NCI-H2171 treated with DMSO at 0.1 percent for 48 hours (cell line): ENCODE data around the gene RPTOR.
"Not testable (repeated sequence)": the region's sequence is repeated elsewhere in the genome, so short reads cannot be mapped to it uniquely, and the experiment has no call there.

Experiments used
- DNase-seq: peaks from one replicate; lab custom pipeline; 2025; lab: John Stamatoyannopoulos, UW

RPTOR gene

DNA sequence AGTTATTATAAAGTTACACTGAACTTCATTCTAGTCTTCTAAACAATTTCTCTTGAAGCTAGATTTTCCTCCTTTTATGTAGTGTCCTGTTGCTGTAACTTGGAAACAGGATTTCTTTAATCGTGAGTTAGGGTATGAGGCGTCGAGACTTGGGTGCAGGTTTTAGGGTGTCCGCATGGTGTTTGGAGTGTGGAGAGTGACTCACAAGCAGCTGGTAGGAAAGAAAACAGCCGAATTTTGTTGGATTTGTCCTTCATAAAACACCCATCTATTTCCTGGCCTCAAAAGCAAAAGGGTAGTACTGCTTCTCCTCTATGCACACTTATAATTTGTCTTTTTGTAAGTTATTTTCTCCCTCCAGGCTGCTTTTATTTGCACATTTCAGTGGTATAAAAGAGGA is 1.6 kb downstream of the RPTOR start:
- no peak for DNase-seq

DNA sequence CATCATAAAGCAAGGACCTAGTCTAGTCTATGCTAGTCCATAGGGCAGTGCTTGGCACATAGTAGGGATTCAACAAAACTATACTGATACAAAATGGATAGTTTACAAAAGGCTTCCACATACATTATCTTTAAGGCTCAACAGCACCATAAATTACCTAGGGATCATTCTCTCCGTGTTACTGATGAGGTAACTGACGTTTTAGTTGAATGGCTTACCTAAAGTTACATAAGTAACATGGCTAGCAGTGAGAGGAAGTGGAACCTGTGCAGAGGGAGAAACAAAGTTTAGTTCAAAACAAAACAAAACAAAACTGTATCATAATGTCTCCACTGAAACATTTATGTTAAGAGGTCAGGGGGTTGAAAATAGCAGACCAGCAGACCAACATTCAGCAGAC is 7.9 kb downstream of the RPTOR start:
- no peak for DNase-seq

DNA sequence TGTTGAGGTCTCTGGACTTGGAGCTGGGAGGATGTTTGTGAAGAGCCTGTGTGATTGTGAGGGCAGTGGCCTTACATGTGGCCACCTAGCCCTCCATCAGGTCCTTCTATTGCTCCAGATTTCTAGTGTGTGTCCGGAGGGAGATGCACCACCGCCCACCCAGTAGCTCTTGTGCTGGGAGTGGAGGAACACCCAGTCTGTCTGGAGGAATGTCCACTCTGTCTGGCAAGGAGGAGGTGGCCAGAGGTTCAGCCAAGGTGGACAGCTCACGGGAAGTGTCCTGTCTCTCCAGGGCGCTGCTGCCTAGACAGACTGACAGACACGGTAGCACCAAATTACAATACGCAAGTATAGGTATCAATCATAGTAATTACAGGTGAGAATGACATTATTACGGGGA is 10.6 kb downstream of the RPTOR start:
- no peak for DNase-seq

DNA sequence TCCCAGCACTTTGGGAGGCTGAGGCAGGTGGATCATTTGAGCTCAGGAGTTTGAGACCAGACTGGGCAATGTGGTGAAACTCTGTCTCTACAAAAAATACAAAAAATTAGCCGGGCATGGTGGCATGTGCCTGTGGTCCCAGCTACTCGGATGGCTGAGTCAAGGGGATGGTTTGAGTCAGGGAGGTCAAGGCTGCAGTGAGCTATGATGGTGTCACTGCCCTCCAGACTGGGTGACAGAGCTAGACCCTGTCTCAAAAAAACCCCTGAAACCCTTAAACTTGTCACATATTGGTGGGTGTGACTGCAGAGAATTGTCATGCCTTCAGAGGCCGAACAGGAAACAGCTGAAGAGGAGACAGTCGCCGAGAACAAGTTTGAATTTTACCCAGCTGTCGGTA is 13.4 kb downstream of the RPTOR start:
- DNase-seq = no peak

DNA sequence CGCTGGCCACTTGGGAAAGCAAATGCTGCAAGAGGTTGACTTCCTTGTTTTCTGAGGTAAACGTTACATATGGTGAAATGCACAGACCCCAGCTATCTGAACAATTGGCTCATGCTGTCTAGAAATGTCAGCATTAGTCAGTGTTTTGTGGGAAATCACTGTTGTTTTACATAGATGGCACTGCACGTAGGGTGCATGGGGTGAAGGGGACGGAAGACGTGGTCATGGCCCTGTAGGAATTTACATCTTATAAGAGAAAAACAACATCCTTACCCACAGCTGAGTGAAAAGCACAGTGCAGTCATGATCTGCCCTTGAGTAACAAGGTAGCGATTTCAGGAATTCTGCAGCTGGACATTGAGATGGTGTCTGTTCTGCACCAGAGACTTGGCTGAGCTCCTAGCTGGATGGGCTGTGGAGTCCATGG is 15.2 kb downstream of the RPTOR start:
- no peak for DNase-seq

DNA sequence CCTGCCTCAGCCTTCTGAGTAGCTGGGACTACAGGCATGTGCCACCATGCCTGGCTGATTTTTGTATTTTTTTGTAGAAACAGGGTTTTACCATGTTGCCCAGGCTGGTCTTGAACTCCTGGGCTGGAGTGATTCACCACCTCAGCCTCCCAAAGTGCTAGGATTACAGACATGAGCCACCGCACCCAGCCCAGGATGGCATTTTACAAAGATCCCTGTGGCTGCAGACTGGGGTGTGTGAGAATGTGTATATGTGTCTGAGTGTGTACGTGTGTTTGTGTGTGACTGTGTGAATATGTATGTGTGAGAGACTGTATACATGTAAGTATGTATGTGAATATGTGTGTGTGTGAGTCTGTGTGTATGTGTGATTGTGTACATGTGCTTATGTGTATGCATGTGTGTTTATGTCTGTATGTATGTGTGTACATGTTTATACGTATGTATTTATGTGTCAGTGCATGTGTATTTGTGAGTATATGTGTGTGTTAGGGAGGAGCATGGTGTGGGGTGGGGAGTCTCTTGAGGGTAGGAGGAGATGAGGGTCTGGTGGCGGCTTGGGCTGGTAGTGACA is 17.0 kb downstream of the RPTOR start:
- DNase-seq = no peak

DNA sequence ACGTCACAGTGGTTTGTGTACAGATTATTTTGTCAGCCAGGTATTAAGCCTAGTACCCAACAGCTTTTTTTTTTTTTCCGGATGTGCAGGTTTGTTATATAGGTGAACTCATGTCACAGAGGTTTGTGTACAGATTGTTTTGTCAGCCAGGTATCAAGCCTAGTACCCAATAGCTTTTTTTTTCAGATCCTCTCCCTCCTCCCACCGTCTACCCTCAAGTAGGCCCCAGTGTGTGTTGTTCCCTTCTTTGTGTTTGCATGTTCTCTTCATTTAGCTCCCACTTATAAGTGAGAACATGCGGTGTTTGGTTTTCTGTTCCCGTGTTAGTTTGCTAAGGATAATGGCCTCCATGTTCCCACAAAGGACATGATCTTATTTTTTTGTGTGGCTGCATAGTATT is 19.9 kb downstream of the RPTOR start:
- no peak for DNase-seq

DNA sequence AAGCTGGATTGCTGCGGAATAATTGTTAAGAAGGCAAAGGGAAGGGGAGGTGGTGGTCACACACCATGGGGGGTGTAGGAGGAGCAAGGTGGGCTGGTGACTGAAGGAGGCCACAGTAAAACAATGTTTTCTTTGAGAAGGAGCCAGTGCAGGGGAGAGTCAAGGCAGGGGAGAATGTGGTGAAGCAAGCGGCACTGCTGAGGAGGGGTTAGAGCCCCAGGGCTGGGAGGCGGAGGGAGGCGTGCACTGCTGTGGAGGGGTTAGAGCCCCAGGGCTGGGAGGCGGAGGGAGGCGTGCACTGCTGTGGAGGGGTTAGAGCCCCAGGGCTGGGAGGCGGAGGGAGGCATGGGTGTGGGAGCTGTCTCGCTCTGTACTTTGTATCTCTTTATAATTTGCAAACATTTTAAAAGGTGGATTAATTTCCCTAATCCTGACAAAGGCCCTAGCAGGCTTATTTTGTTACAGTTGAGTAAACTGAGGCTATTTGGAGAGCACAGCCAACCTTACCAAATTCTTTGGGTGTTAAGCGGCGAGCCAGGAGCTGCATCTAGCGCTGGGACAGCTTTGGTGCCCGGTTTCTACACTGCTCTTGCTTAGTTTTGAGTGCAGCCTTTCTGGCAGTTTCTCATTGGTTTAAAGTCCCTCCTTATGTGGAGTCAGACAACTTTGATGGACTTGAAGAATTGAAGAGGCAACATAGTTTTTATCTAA is 20.9 kb downstream of the RPTOR start:
- no peak for DNase-seq

DNA sequence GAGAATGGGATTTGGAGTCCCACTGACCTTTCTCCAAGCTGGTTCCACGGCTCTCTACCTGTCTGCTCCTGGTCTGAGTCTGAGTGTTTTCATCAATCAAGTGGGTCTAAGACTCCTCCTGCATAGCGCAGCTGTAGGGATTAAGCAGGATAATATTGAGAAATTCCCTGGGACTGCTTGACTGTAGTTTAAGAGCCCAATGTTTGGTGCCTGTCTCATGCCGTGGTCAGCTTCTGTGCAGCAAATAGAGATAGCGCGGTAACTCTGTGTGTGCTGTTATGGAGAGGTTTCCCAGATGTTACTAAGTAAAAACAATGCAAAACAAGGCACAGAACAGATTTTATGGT is 21.4 kb downstream of the RPTOR start:
- no peak for DNase-seq

DNA sequence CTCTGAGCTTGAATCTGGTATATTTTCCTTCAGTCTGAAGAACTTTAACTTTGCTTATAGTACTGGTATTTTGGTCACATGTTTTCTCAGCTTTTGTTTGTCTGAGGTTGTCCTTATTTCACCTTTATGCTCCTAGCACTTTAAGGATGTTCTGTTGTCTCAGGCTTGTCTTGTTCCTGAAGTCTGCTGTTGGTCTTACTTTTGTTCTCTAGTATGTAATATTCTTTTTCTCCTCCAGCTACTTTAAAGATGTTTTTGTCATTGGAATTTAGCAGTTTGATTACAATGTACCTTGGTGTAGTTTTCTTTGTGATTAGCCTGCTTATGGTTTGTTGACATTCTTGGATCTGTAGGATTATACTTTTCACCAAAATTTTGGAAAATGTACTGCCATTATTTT is 23.6 kb downstream of the RPTOR start:
- no peak for DNase-seq

DNA sequence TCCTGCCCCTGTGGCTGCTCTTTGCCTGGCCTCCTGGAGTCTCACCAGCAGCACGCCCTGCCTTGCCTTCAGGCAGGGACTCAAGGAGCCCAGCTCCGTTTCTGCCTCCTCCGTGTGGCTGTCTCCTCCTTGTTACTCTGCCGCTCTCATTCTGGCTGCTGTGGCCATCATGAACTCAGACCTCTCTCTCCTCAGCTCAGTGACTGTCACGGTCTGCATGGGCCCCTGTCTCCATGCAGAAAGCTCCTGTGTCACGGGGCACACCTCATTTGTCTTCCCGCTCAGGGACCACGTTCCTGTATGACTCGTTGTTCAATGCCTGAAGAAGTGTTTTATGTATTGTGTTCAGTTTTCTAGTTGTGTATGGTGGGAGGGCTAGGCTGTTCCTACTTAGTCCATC is 25.3 kb downstream of the RPTOR start:
- no peak for DNase-seq

DNA sequence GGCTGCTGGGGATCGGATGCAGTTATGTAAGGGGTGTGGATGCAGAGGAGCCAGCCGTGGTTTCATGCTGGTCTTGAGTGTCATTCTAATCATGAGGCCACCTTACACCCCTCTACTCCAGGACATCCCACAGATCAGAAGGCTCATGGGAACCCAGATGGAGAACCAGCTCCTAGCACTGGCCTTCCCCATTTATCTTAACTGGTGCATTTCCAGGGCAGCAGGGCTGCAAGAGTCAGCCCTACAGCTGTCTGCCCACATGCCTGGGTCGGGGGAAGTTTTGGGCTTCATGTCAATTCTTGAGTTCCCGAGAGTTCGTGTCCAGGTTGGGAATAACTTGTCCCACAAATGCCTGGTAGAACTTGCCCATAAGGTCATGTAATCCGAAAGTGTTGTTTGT is 29.1 kb downstream of the RPTOR start:
- no peak for DNase-seq

DNA sequence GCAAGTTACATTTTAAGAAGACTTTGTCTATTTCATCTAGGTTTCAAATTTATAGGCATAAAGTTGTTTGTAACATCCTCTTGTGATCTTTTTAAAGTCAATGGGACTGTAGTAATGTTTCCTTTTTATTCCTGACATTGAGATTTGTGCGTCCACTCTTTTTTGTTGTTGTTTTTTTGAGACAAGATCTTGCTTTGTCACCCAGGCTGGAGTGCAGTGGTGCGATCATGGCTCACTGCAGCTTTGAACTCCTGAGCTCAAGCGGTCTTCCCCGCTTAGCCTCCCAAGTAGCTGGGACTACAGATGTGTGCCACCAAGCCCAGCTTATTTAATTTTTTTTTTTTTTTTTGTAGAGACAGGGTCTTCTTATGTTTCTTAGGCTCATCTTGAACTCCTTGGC is 29.9 kb downstream of the RPTOR start:
- no peak for DNase-seq

DNA sequence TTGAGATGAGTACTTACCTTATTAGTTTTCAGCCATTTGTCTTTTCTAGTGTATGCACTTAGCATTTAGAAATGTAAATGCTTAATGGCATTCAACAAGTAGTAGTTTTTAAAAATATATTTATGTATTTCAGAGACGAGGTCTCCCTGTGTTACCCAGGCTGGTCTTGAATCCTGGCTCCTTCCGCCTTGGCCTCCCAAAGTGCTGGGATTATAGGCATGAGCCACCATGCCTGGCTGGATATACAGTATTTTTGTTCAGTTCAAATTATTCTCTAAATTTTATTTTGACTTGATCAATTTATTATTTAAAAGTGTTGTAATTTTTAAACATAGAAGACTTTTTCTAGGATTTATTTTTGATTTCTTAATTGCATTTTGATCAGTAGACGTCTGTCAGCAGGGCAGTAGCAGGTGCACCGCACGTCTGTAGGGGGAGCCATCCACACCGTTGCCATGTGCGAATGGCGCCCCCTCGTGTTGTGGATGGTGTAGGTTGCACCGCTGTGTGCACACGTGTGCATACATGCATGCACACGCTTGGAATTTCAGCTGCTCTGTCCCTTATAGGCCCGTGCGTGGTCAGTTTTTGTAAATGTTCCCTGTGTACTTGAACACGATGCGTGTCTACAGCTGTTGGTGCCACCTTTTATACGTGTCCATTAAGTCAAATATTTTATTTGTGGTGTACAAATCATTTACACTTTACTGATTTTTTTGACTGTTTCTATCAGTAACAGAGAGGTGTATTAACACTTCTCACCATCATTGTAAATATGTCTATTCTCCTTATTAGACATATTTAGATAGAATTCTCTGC is 30.6 kb downstream of the RPTOR start:
- peak; percentile 81 for DNase-seq

DNA sequence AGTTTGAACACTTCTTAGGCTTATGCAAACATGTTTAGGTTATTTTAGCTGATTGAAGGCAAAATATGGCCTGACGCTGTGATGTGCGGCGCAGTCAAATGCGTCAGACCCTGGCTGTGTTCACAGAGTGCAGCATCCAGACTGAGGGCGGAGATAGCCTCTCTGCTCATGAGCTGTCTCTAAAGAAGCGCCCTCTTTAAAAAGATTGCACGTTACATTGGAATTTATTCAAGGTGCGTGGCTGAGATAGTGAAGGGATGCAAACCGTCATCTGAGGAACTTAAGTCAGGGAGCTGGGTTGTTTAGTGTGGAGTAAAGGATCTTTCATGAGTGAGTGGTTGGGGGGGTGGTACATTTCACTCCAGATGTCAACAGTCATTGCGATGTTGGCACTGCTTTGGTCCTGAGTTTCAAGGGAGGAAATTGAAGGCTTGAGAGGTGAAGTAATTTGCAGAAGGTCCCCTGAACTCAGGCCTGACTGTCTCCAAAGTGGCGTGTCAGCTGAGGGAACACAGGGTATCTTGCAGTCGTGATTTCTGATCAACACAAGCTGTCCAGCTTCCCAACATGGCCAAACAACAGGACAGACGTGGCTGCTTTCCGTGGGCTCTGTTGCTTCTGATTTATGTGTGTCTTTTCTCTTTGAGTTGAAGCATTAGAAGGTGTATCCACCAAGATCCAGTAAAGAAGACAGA is 33.4 kb downstream of the RPTOR start:
- DNase-seq = no peak

DNA sequence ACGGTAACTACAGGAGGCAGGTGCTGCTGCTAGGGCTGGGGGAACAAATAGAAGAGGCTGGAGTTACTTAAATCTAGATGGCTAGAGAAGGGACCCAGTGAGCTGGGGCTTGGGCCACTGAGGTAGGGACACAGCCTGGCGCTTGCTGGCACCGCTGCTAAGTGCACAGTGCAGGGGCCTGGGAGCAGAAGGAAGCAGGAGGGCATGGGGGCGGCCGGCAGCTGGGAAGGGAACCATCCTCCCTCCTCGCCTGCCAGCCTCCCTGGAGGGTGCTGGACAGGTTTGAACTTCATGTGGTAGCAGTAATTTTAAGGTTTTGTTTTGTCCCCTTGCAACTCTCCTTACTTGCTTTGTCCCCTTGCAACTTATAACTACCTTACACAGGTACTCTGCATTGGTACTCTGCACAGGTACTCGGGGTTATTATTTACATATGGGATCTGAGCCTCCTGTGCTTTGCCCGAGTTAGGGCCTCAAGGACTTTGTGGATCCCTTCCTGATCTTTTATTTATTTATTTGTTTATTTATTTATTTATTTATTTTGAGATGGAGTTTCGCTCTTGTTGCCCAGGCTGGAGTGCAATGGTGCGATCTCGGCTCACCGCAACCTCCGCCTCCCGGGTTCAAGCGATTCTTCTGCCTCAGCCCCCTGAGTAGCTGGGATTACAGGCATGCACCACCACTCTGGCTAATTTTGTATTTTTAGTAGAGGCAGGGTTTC is 34.2 kb downstream of the RPTOR start:
- DNase-seq = not testable (repeated sequence)

DNA sequence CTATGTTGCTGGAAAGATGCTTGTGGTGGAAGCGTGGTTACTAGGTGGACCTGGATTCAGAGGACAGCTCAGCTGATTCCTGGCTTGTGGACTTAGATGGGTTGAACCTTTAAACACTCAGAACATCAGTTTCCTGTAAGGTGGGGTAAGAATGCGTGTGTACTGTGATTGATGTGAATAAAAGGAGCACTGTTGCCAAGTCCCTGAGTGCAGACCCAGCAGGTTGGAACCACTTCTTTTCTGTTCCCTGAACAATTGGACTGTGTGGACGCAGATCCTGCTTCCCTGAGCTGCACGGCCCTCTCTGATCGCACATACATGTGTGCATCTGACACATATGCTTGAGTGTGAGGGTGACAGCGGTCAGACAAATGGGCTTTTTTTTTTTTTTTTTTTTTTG is 37.5 kb downstream of the RPTOR start:
- no peak for DNase-seq

DNA sequence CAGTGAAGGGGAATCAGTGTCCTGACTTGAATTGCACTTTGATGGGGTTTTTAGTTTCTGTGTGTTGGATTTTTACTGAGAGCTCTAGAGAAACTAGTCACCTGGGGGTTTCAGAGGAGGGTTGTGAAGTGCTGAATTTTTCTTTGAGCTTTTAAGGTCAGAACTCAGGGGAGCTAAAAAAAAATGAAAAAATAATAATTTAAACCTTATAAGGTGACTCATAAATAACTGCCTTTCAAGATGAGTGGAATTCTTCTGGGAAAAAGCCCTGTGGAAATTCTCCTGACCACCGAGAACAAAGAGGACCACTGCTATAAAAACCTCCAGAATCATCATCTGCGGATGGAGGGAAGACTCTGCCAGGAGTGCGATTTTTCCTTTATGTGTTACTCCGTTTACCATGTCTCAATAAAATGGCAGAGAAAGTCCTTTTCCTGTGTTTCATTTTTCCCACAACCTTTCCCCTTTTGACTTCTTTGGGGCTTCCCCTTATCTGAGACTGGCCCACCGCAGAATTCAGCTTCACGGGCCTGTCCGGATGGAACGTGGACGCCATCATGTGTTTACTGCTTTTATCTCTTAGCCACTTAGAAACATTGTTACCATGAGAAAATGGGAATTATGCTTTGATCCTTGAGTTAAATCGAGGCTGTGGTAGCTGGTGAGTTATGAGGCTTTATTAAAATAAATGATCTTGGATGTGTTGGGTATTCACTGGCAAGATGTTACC is 39.7 kb downstream of the RPTOR start:
- DNase-seq = no peak

DNA sequence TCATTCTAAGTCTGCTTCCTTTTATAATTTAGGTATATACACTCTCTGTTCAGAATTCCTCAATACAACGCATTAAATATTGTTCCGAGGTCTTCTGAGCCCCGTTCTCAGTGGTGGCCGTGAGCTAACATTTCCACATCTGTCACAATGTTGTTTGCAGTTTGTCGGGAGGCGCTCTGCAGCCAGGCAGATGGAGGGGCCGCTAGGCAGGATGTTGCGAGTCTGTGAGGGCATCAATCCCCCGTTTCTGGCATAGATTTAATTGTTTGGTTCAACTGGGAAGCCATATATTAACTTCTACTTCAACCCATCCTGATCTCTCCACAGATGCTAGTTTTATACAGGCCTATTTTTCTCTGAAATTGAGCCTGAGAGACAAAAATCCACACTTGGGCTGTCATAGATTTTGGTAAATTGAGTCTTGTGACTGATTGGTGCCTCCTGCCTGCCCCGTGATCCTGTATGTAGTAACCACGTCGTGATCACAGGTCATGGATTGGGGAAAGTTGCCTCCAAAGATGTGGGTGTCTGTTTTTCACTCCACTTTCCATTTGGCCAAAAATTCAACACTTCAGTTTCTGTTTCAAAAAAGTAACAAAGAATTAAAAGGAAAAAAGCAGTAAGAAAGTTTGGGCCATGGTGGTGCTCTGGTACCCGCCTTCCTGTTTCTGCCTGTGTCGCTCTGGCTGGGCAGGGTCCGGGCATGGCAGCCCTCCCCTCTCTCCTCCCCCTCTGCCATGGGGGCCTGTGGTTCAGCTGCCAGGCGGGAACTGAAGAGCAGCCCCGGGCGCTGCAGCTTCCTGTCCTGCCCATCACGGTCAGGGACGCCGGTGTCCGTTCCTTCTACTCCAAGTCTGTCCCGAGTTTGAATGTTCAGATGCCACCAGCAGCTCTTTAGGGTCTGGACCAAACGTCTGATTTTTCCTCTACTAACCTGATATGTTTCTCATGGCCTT is 41.5 kb downstream of the RPTOR start:
- DNase-seq = peak; percentile 39

DNA sequence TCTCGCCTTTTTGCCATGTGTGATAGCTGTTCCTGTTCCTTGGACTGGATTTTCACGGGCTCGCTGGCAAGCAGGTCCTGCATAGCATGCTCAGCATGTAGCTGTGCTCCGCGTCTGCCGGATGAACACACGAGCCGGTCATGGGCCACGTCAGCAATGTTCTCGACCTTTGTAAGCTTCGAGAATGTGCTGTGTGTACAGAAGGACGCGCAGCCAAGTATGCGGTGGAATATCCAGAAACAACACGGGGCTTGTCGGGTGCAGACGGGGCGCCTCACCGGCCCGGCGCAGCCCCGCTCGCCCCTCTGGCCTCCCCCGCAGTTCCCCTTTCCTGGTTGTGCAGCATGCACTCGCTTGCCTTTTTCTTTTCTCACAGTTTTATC is 42.2 kb downstream of the RPTOR start:
- no peak for DNase-seq
